ENCODE measurements around the gene NCKAP5.
"Not testable (repeated sequence)": the region's sequence is repeated elsewhere in the genome, so short reads cannot be mapped to it uniquely, and the experiment has no call there.

The NCKAP5 gene

DNA sequence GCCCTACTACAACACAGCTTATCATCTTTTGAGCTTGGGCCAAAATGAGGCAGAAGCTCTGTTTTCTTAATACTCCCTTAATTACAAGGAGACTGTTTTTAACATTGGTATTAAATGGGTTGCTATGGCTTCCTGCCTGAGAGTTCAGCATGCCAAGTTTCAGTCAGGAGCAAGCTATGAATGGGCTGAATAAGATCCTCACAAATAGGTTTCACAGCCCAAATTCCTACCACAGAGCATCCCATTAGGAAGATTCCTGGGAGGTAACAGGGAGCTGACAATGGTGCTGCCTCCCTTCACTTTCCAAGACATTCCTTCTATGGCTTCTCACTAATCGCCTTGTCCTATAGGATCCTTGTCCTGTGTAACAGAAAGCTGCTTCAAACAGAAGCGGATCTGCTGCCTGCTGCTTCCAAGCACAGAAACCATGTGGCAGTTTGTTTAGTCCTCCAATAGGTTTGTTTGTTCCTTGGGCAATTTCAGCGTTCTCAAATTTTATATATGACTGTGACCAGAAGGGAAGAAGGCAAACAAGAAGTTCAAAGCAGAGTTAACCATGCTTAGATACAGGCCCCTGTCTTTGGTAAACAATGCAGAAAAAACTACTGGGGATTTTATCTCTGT, 70.9 kb downstream of the NCKAP5 start:
- DNase-seq (ENCODE audit: low spot score) = no peak

DNA sequence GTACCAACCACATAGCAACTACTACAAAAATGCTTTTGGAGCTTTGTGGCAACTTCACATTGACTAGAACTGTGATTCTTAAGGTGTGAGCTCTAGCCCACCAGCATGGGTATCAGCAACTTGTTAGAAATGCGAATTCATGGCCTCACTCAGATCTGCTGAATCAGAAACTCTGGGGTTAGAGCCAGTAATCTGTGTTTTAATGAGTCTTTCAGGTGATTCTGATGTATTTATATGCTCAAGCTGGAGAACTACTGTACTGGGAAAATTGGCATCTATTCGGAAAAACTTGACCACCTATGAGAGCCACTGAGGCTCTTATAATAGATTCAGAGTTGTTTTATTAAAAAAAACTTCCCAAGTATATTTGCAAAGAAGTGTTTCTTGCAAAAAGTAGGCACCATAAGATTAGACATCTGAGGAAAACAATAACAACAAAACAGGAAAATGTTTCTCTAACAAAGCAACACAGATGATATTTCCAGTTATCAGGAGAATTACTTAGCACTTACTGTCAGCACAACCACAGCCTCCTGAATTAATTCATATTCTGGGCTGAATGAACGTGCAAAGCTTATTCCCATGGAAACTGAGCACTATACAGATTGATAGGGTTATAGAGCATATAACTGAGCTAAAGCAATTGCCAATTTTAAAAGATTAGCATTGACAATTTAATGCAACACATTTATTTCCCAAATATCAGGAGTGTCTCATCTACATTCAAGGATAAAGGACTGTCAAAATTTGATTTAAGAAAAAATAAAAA, 71.6 kb downstream of the NCKAP5 start:
- no peak for DNase-seq (ENCODE audit: low spot score)

DNA sequence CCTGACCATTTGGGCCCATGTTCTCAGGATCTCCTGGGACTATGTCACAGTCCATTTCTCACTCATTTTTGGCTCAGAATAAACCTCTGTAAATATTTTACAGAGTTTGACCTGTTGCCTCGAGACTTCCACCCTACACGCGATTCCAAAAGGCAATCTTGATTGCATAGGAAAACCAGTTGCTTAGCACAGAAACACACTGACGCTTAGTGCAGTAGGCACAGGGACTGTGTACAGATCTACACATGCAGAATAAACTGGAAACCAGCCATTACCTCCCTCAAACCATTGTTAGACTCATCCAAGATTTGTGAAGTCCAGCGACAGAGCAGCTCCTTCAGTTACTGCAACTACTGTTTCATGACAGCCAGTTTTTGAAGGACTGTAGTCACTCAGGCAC, 73.0 kb downstream of the NCKAP5 start:
- DNase-seq (ENCODE audit: low spot score) = no peak

DNA sequence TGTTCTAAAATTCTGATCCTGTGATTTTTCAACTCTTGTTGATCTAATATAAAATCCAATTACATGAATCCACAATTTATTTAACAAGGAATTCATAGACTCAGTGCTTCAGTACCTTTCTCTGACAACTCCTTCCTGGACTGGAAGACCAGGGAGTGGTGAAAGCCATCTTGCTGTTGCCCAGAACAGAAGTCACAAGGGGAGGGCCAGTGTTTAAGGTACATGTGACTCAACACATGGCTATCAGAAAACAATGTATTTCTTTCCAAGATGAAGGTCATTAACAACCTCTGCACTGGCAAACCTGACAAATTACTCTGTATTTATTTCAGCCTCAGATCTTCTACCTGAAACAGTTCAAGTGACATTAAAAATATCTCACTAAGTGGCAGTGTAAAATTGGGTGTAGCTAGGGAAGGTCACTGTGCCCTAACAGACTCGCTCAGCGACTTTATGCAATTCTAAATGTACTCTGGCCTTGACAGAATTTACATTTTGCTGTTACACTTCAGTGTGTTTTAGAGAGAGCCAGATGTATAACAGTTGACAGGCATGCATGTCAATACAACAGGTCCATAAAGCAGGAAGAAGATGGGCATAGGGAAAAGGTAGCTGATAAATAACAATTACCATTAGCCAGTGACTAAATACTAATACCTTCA, 75.4 kb downstream of the NCKAP5 start:
- no peak for DNase-seq (ENCODE audit: low spot score)

DNA sequence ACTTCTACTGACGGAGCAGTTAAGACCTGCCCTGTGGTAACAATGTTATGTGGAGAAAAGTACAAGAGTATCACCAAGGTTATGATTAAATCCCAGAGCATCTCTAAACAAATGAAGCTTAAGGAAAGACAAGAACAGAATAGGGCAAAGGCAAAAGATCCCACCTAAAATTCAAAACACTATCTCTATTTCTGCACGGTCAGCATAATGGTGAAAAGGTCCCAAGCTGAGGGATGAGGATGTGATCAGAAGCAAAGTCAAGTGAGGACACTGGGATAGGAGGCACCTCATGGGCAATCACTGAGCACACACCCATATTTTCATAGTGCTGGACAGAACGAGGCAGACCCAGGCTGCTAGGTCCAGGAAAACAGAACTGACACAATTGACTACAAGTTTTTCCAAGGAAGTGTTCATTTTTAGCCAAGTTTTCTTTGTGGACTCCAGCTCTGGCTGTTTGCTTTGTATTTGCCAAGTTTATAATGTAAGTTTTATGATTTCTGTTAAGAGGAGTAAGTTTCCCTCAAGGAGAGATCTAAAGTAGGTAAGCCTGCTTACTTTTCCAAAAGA, 77.8 kb downstream of the NCKAP5 start:
- DNase-seq (ENCODE audit: low spot score) = no peak

DNA sequence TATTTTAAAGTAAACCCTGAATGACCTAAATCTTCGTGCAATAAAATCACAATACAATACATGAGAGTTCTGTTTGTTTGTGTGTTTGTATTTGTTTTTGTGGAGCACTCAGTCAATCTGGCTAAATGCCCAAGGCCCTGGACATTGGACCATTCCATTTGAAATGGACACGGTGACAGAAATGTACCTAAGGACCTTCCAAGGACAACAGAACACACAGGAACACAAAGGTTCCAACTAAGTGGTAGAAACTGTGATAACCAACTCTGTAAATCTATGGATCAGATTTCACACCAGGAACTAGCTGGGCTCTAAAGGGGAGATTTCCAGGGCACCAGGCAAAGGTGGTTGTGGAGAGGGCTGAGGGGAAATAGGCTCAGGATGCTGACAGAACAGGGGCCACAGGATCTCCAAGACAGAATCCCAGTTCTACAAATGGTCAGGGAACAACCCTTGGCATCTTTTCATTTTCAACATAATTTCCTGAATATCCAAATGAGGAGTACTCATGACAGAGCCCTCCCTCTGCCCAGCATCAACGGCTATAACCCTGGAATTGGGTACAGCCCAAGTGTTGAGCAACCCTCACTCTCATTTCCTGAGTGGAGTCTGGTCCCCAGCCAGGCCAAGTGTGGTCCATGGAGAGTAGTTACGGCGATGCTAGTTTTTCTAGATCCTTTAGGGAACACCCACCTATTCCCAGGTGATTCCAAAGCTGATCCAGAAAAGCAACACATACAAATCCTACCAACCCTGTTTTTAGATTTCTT, 78.4 kb downstream of the NCKAP5 start:
- DNase-seq (ENCODE audit: low spot score) = no peak

DNA sequence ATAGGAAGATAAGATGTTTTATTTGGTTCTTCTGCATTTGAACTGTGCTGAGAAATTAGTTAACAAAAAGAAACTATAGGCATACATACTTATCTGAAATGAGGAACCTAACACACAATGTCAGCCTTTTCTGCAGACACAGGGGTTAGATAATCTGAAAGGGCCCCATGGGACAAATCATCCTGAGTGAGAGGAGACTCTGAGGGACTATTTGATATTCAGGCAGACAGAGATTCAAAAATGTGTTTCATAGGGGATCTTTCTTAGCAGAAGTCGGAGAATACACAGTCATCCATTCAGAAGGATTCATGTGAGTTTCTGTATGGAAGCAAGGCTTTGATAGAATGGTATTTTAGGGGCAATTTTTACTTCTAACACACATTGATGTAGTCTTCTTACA, 79.1 kb downstream of the NCKAP5 start:
- DNase-seq (ENCODE audit: low spot score) = no peak

DNA sequence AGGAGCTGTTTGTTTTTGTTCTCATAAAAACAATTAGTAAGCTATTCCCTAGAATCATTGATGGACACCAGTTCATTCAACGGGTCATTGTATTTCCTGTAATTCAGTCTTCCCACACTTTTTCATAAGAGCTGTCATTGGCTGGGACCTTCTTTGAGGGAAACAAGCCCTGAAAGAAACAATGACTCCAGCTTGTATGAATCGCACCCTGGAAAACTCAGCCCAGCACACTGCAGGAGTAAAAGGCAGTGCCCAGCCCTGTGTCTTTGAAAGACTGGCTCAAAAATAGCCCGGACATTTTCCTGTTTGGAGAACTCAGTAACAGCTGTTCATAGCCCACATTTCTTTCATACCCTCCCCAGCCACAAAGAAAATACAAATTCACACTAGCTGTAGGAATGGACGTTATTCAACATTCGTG, 81.5 kb downstream of the NCKAP5 start:
- DNase-seq (ENCODE audit: low spot score) = no peak

DNA sequence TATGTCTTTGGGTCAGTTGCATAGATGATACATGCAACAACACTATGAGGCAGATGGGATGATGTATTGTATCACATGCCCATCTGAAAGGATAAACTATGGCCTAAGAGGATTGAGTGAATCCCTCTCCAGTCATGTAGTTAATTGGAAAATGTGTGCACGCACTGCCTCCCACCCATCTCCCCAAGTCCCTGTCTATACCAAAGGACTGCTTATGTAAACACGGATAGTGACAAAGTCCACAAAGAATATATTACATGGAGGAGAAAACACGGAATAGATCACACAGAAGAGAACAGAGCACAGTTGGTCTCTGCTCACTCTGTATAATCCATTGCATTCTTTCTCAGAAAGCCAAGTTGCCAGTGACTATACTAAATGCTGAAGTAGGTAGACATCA, 82.4 kb downstream of the NCKAP5 start:
- no peak for DNase-seq (ENCODE audit: low spot score)

DNA sequence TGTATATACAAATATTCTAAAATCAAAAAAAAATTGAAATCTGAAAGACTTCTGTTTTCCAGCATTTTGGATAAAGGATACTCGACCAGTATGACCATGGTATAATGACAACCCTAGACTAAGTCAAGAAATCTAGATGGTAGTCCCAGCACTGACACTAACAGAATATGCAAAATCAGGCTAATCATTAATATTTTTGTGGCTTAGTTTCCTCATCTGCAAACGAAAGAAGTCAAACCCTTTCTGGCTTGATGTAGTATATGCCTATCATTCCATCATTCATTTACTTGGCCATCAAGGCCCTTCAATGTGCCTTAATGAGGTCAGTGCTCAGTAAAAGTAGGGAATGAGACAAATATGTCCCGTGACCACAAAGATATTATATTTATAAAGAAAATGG, 83.5 kb downstream of the NCKAP5 start:
- no peak for DNase-seq (ENCODE audit: low spot score)

DNA sequence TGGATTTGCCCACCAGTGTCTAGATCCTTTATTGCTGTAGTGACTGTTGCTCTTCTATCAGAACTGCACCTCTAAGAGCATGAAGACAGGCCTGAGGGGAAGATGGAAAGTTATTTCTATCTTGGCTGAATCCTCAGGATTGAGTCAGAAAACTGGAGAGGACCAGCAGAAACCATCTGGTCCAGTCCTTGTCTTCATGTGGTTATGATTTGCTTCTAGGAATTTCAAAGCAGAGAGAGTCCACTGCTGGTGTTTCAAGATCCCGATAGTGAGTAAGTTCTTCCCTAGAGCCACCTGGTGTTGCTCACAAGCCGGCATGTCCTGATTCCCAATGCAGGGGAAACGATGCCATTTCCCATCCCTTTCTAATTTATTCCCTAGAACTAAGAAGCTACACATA, 84.2 kb downstream of the NCKAP5 start:
- DNase-seq (ENCODE audit: low spot score) = no peak

DNA sequence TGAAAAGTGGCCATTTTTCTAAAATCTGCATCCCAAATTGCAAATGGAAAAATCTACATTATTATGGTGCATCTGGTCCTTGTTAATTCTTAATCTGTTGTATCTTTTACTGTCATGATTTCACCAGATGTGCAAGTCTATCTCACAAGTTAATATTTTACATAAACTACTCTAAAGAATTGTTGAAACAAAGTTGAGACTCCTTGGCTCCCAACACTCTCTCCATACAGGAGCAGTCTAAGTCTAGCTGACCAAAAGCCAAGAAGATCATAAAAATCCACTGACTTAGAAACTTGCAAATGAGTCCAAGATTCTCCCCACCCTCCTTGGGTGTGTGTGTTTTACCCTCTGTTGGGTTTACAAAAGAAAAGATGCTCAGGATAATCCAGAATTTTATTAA, 85.1 kb downstream of the NCKAP5 start:
- DNase-seq (ENCODE audit: low spot score) = no peak

DNA sequence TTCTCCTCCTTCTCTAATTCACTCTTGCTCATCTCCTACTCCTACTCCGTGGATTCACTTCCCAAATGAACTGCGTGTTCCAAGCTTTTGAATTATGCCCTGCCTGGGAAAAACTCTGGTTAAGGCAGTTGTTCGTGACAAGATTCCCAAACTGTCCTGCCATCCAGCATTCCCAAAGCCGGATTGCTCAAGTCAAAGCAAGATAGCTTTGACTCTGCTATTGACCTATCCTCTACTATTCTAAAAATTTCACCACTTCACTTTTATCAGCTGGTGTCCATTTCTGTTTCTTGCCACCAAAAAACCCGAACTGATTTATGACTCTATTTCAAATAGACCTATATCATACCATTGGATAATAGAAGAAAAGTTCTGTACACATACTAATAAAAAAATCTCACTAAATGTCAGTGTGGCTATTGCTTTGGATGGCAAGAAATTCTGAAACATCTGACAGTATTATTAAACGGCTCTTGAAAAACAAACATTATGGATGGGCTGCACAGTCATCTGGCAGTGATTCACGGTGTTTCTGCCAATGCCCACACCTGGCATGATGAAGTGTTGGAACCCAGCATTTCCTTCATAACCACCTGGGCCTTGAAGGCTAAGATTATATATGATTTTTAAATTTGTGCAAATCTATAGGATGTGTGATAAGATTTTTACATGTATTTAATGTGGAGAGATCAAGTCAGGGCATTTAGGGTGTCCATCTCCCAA, 87.4 kb downstream of the NCKAP5 start:
- DNase-seq (ENCODE audit: low spot score) = no peak

DNA sequence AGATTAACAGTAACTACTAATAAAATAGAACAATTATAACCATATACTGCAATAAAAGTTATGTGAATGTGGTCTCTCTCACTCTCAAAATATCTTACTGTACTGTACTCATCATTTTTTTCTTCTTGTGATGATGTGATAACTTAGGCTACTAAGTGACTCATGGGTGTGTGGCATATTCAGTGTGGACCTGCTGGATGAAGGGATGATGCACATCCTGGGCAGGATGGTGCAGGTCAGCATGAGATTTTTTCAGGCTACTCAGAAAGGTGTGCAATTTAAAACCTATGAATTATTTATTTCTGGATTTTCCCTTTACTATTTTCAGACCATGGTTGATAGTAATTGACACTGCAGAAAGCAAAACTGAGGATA, 90.7 kb downstream of the NCKAP5 start:
- no peak for DNase-seq (ENCODE audit: low spot score)

DNA sequence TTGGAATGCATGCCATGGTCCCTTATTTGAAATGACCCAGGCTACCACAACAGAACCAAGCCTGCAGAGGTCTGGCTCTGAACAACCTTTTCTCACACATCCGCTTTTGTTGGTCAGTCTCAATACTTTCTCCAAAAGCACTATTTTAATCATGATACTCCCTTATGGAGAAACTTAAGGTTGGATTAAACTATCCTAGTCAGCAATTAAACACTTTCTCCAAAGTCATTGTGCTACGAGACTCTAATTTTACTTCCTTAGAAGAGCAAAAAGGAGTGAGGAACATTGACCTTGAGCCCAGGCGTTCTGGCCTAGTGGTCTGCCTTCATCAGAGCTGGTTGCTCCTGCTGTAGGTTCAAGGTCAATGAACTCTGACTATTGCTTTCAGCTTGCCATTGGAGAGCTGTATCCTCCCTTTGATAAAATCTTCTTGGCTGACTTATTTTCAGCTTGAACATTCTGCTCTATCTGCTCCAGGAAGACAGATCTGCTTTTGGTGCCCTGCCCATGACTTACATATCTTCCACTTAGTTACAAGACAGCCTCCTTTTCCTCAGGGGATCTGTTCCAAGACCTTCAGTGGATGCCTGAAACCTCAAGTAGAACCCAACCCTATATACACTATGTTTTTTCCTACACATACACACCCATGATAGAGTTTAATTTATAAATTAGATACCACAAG, 91.2 kb downstream of the NCKAP5 start:
- no peak for DNase-seq (ENCODE audit: low spot score)

DNA sequence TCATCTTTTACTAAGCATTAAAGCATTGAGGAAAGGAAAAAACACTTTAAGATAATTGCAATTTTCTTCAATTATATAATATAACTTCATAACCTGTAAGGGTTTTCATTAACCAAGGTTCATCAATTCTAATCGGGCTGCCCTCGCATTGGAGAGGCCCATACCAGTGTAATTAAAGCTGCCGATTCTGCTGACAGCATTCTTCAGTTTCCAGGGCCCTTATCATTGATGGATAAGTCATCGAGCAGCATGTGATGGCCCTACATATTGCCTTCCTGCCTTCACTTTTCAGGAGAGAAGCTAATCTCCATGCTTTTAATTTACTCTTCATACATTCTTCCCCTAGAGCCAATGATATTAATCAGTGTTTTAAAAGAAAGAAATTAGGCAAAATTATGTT, 92.0 kb downstream of the NCKAP5 start:
- DNase-seq (ENCODE audit: low spot score) = no peak

DNA sequence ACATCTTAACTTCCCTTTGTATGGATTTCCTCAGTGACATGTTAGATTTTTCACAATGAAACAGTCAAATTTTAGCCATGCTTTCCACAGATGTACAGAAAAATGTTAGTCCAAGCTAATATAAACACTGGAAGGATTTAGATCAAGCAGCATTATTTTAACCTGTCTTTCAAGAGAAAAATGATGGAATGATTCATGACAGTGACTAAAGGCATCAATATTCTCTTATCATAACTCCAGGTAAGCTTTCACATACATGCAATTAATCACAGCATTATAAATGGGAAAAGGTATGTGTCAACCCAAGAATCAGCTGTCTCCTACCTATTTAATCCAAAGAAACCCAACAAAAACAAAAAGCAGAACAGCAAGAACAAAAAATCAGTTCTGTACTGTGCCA, 92.7 kb downstream of the NCKAP5 start:
- no peak for DNase-seq (ENCODE audit: low spot score)

DNA sequence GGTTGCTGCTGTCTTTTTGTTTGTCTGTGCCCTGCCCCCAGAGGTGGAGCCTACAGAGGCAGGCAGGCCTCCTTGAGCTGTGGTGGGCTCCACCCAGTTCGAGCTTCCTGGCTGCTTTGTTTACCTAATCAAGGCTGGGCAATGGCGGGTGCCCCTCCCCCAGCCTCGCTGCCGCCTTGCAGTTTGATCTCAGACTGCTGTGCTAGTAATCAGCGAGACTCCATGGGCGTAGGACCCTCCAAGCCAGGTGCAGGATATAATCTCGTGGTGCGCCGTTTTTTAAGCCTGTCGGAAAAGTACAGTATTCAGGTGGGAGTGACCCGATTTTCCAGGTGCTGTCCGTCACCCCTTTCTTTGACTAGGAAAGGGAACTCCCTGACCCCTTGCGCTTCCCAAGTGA, 97.8 kb downstream of the NCKAP5 start:
- DNase-seq (ENCODE audit: low spot score) = not testable (repeated sequence)

DNA sequence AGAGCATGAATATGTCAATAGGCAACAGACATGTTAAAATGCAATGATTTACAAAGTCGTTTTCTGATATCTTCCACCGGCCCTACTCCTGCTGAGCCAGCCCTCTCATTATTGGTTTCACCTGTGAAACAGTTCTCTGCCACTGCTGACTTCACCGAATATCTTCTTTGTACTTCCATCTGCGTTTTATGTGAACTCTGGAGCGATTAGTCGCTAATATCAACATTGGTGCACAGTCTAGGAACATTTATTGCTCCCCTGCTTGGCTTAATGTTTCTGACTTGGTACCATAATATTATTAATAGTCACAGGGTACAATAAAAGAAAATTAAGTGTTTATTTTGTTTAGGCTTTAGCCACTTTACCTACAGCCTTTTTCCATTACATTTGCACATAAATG, 105.5 kb downstream of the NCKAP5 start:
- DNase-seq (ENCODE audit: low spot score) = no peak

DNA sequence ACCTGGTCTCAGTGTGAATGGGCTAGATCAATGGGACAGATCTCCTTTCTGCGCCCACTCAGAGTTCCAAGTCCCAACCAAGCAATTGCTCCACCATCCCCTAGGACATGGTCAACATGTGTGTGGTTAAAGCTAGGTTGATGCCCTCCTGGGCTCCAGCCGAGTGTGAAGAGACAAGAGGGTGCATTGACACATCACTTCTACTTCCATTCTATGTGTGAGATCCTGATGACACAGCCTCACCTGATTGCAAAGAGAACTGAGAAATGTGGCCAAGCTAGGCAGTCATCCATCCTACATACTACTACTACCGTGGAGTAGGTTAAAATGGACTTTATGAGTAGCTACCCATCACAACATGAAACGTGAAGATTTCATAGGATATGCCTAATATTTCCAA, 106.8 kb downstream of the NCKAP5 start:
- DNase-seq (ENCODE audit: low spot score) = no peak

DNA sequence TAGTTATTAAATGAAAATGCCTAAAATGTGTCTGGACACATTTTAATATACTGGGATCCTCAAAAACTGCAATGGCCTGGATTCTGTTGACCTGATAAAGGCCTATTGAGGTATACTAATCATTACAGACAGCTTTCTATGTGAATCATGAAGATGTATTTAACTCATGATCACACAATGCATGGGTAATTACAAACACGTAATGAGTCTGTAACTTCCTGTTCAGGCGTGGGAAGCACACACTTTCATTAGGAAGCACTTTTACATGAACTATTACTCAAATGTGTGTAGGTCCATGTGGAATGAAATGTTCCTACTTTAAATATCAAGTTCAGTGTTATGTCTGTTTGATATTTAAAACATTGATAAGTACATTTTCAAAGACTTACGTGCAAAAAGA, 108.7 kb downstream of the NCKAP5 start:
- DNase-seq (ENCODE audit: low spot score) = no peak
